Measurements from ENCODE around the gene NUP85. TPM values are rescaled to one million over a fixed set of nuclear protein-coding genes. Genes with fewer than 3 reads are reported as not detected.
"Not testable (repeated sequence)": the region's sequence is repeated elsewhere in the genome, so short reads cannot be mapped to it uniquely, and the experiment has no call there.

Gene NUP85, protein sequence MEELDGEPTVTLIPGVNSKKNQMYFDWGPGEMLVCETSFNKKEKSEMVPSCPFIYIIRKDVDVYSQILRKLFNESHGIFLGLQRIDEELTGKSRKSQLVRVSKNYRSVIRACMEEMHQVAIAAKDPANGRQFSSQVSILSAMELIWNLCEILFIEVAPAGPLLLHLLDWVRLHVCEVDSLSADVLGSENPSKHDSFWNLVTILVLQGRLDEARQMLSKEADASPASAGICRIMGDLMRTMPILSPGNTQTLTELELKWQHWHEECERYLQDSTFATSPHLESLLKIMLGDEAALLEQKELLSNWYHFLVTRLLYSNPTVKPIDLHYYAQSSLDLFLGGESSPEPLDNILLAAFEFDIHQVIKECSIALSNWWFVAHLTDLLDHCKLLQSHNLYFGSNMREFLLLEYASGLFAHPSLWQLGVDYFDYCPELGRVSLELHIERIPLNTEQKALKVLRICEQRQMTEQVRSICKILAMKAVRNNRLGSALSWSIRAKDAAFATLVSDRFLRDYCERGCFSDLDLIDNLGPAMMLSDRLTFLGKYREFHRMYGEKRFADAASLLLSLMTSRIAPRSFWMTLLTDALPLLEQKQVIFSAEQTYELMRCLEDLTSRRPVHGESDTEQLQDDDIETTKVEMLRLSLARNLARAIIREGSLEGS
- total RNA-seq (2012; rRNA removed) = 35.0 and 40.2 TPM in 2 replicates

DNA sequence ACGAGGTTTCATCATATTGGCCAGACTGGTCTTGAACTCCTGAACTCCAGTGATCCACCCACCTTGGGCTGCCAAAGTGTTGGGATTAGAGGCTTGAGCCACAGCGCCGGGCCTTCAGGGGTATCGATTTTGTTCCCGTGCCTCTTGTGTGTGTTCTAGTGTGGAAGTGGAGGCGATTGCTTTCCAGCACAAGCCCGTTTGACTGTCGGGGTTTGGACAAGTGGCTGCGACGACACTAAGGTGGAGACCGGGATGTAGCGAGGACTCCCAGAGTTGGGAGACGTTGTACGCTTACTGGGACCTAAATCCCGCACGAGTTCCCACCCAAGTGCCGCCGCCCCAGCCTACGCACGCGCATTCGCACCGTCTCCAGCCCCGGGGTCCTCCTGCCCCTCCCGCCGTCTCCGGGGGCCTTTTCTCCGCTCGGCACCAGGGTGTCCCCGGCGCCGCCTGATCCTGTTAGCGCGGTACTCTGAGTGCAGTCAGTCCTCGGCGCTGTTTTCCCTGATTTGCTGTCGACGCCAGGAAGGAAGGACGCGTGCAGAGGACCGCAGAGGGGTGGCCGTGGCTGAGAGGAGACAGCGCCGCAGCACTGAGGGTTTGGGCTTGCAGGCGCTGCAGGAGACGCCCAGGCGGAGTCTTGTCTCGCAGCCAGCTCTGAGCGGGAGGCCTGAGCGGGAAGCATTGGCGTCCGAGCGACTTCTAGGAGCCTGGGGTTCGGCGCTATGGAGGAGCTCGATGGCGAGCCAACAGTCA, at the start of gene NUP85:
NUP85 (plus strand) TSS at position 643 of the 756 bp plus-strand sequence; CDS start at position 726, 83 bp downstream.
- Histone ChIP-seq H3K36me3 (ENCODE audit: insufficient read depth, low read length) (peaks cover 12% of the 10 kb centered on the region), H3K4me1 (ENCODE audit: control insufficient read depth, insufficient read depth, low read length) (peaks cover 8% of the 10 kb centered on the region), H3K9me3 (replicated peaks; ENCODE audit: low read length) (no peaks in the 10 kb centered on the region), H3K27me3 (ENCODE audit: control insufficient read depth, insufficient read depth, low read length) (no peaks in the 10 kb centered on the region), H3K4me2 (ENCODE audit: low read length) (peak within 1 kb of the TSS; percentile 87), H3K9ac (ENCODE audit: low read depth, low read length) (peak within 1 kb of the TSS; percentile 97), H3K4me3 (ENCODE audit: low read length) (peak within 1 kb of the TSS; percentile 92)

DNA sequence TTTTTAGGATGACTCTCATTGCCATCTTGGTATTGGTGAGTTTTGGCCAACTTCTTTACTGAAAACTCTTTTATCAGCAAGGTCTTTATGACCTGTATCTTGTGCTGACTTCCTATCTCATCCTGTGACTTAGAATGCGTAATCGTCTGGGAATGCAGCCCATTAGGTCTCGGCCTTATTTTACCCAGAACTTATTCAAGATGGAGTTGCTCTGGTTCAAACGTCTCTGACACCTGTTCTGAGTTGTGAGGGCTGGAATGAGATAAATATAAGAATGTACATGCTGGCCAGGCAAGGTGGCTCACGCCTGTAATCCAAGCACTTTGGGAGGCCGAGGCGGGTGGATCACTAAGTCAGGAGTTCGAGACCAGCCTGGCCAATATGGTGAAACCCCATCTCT, 47.0 kb upstream of the NUP85 start:
- not testable (repeated sequence) for H3K4me2 ChIP-seq (ENCODE audit: low read length); H3K27me3 ChIP-seq (ENCODE audit: control insufficient read depth, insufficient read depth, low read length); H3K4me3 ChIP-seq (ENCODE audit: low read length); H3K9me3 ChIP-seq (replicated peaks; ENCODE audit: low read length); H3K9ac ChIP-seq (ENCODE audit: low read depth, low read length); H3K36me3 ChIP-seq (ENCODE audit: insufficient read depth, low read length)
- peaks cover 20% of the 10 kb centered on the region for H3K4me1 ChIP-seq (ENCODE audit: control insufficient read depth, insufficient read depth, low read length)

DNA sequence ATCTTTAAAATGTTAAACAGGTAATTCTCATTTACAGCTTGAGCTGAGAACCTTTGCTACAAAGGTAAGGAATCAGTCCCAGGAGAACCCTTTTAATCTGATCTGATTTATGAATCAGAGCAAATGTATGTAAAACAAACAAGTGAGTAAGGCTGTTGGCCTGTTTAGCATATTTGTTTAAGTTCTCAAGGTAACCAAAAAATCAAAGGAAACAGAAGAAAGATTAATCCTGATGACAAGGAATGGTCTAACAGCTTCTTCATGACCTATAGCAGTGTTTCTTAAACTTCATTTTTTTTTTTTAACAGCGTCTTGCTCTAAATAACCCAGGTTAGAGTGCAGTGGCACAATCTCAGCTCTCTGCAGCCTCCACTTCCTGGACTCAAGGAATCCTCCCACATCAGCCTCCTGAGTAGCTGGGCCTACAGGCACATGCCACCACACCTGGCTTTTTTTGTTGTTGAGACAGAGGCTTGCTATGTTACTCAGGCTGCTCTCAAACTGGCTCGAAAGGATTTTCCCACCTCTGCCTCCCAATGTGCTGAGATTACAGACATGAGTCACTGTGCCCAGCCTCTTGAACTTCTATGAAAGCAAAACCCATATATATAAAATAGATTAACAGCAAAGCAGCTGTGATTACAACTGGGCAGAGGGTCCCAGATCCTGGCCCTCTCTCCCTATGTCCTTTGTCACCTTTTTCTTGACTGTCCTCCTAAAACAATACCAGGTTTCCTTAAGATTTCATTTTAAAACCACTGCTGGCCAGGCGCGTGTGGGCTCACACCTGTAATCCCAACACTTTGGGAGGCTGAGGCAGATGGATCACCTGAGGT, 46.1 kb upstream of the NUP85 start:
- Histone ChIP-seq H3K4me3 (ENCODE audit: low read length) (no peak overlapping the region), H3K36me3 (ENCODE audit: insufficient read depth, low read length) (peaks cover 7% of the 10 kb centered on the region), H3K4me1 (ENCODE audit: control insufficient read depth, insufficient read depth, low read length) (peaks cover 20% of the 10 kb centered on the region), H3K9ac (ENCODE audit: low read depth, low read length) (no peak overlapping the region), H3K4me2 (ENCODE audit: low read length) (no peak overlapping the region), H3K27me3 (ENCODE audit: control insufficient read depth, insufficient read depth, low read length) (no peaks in the 10 kb centered on the region), H3K9me3 (replicated peaks; ENCODE audit: low read length) (no peaks in the 10 kb centered on the region)

DNA sequence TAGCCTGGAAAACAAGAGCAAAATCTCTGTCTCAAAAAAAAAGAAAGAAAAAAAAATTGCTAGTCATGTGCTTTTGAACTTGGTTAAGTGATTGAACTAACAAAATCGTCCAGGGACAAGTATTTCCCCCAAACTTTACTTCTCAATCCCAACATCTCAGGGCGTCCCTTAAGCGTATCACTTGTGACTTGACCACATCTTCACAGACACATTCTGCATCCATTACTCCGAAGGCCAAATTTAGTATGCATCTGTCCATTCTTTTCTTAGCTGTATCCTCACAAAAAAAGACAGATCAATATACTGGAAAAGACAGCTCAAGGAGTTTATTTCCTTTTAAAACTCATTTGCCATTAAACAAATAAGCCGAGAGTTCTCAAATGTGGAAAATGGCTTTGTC, 45.3 kb upstream of the NUP85 start:
- no peaks in the 10 kb centered on the region for H3K9me3 ChIP-seq (replicated peaks; ENCODE audit: low read length)
- H3K27me3 ChIP-seq (ENCODE audit: control insufficient read depth, insufficient read depth, low read length) = no peaks in the 10 kb centered on the region
- no peak overlapping the region for H3K9ac ChIP-seq (ENCODE audit: low read depth, low read length)
- H3K4me3 ChIP-seq (ENCODE audit: low read length) = no peak overlapping the region
- peaks cover 7% of the 10 kb centered on the region for H3K36me3 ChIP-seq (ENCODE audit: insufficient read depth, low read length)
- peaks cover 14% of the 10 kb centered on the region for H3K4me1 ChIP-seq (ENCODE audit: control insufficient read depth, insufficient read depth, low read length)
- H3K4me2 ChIP-seq (ENCODE audit: low read length) = no peak overlapping the region

DNA sequence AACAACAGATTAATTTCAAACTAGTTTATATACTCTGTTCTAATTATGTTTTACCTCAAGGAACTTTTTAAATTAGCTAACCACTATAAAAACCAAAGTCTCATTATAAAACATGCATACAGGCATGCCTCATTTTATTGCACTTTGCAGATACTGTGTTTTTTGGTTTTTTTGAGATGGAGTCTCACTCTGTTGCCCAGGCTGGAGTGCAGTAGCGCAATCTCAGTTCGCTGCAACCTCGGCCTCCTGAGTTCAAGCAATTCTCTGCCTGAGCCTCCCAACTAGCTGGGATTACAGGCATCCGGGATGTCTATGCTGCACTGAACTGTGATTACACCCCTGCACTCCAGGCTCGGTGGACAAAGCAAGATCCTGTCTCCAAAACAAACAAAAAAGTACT, 42.4 kb upstream of the NUP85 start:
- Histone ChIP-seq H3K36me3 (ENCODE audit: insufficient read depth, low read length) (peaks cover 25% of the 10 kb centered on the region), H3K4me1 (ENCODE audit: control insufficient read depth, insufficient read depth, low read length) (peaks cover 12% of the 10 kb centered on the region), H3K9ac (ENCODE audit: low read depth, low read length) (no peak overlapping the region), H3K4me3 (ENCODE audit: low read length) (no peak overlapping the region), H3K27me3 (ENCODE audit: control insufficient read depth, insufficient read depth, low read length) (no peaks in the 10 kb centered on the region), H3K4me2 (ENCODE audit: low read length) (no peak overlapping the region), H3K9me3 (replicated peaks; ENCODE audit: low read length) (no peaks in the 10 kb centered on the region)

DNA sequence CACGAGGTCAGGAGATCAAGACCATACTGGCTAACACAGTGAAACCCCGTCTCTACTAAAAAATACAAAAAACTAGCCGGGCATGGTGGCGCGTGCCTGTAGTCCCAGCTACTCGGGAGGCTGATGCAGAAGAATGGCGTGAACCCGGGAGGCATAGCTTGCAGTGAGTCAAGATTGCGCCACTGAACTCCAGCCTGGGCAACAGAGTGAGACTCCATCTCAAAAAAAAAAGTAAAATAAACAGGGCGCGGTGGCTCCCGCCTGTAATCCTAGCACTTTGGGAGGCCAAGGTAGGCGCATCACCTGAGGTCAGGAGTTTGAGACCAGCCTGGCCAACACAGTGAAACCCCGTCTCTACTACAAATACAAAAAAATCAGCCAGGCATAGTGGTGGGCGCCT, 40.9 kb upstream of the NUP85 start:
- not testable (repeated sequence) for H3K9me3 ChIP-seq (replicated peaks; ENCODE audit: low read length); H3K4me1 ChIP-seq (ENCODE audit: control insufficient read depth, insufficient read depth, low read length); H3K4me2 ChIP-seq (ENCODE audit: low read length); H3K4me3 ChIP-seq (ENCODE audit: low read length); H3K9ac ChIP-seq (ENCODE audit: low read depth, low read length); H3K27me3 ChIP-seq (ENCODE audit: control insufficient read depth, insufficient read depth, low read length)
- peaks cover 25% of the 10 kb centered on the region for H3K36me3 ChIP-seq (ENCODE audit: insufficient read depth, low read length)

DNA sequence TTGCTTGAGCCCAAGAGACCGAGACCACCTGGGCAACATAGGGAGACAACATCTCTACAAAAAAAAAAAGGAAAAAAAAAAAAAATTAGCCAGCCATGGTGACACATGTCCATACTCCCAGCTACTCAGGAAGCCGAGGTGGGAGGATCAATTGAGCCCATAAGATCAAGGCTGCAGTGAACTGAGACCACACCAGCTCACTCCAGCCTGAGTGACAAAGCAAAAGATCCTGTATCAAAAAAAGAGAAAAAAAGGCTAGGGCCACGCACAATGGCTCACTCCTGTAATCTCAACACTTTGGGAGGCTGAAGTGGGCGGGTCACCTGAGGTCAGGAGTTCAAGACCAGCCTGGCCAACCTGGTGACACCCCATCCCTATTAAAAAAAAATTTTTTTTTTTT, 36.5 kb upstream of the NUP85 start:
- Histone ChIP-seq H3K9me3 (replicated peaks; ENCODE audit: low read length) (no peaks in the 10 kb centered on the region), H3K9ac (ENCODE audit: low read depth, low read length) (no peak overlapping the region), H3K27me3 (ENCODE audit: control insufficient read depth, insufficient read depth, low read length) (no peaks in the 10 kb centered on the region), H3K4me1 (ENCODE audit: control insufficient read depth, insufficient read depth, low read length) (no peaks in the 10 kb centered on the region), H3K4me2 (ENCODE audit: low read length) (no peak overlapping the region), H3K36me3 (ENCODE audit: insufficient read depth, low read length) (peaks cover 46% of the 10 kb centered on the region), H3K4me3 (ENCODE audit: low read length) (no peak overlapping the region)

DNA sequence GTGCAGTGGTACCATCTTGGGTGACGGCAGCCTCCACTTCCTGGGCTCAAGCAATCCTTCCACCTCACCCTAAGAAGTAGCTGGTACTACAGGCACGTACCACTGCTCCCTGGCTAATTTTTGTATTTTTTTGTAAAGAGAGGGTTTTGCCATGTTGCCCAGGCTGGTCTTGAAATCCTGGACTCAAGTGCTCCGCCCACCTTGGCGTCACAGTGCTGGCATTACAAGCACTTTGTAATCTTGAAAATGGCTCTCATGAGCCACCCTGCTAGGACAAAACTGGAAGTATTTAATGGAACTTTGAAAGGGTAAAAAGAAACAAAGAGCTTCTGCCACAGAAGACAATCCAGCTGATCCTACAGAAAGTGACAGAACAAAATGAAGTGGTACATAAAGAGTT, 32.0 kb upstream of the NUP85 start:
- no peak overlapping the region for H3K9ac ChIP-seq (ENCODE audit: low read depth, low read length)
- peaks cover 44% of the 10 kb centered on the region for H3K36me3 ChIP-seq (ENCODE audit: insufficient read depth, low read length)
- no peak overlapping the region for H3K4me3 ChIP-seq (ENCODE audit: low read length)
- no peaks in the 10 kb centered on the region for H3K27me3 ChIP-seq (ENCODE audit: control insufficient read depth, insufficient read depth, low read length)
- no peak overlapping the region for H3K4me2 ChIP-seq (ENCODE audit: low read length)
- no peaks in the 10 kb centered on the region for H3K4me1 ChIP-seq (ENCODE audit: control insufficient read depth, insufficient read depth, low read length)
- H3K9me3 ChIP-seq (replicated peaks; ENCODE audit: low read length) = no peaks in the 10 kb centered on the region

DNA sequence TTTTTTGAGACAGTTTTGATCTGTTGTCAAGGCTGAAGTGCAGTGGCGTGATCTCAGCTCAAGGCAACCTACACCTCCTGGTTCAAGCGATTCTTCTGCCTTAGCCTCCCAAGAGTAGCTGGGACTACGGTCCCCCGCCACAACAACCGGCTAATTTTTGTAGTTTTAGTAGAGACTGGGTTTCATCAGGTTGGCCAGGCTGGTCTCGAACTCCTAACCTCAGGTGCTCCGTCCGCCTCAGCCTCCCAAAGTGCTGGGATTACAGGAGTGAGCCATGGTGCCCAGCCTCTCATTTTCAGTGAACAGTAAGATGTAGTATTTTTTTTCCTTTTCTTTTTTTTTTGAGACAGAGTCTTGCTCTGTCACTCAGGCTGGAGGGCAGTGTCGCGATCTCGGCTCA, 30.5 kb upstream of the NUP85 start:
- peaks cover 2% of the 10 kb centered on the region for H3K4me1 ChIP-seq (ENCODE audit: control insufficient read depth, insufficient read depth, low read length)
- H3K4me2 ChIP-seq (ENCODE audit: low read length) = no peak overlapping the region
- peaks cover 53% of the 10 kb centered on the region for H3K36me3 ChIP-seq (ENCODE audit: insufficient read depth, low read length)
- H3K4me3 ChIP-seq (ENCODE audit: low read length) = no peak overlapping the region
- H3K27me3 ChIP-seq (ENCODE audit: control insufficient read depth, insufficient read depth, low read length) = no peaks in the 10 kb centered on the region
- H3K9me3 ChIP-seq (replicated peaks; ENCODE audit: low read length) = no peaks in the 10 kb centered on the region
- H3K9ac ChIP-seq (ENCODE audit: low read depth, low read length) = no peak overlapping the region

DNA sequence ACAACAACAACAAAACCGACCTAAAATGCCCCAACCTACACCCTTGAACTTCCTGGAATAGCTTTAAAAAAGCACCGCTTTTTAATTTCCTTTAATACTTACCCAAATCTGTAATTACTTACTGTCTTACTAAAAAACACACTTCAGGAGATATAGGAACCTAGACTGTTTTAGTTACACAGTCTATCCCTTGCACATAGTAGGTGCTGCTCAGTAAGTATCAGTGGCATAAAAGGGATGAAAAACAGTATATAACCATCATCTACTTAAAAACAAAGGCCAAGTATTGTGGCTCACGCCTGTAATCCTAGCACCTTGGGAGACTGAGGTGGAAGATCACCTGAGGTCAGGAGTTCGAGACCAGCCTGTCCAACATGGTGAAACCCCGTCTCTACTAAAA, 28.9 kb upstream of the NUP85 start:
- no peaks in the 10 kb centered on the region for H3K27me3 ChIP-seq (ENCODE audit: control insufficient read depth, insufficient read depth, low read length)
- H3K9me3 ChIP-seq (replicated peaks; ENCODE audit: low read length) = no peaks in the 10 kb centered on the region
- no peak overlapping the region for H3K4me3 ChIP-seq (ENCODE audit: low read length)
- no peak overlapping the region for H3K4me2 ChIP-seq (ENCODE audit: low read length)
- H3K36me3 ChIP-seq (ENCODE audit: insufficient read depth, low read length) = peaks cover 48% of the 10 kb centered on the region
- H3K9ac ChIP-seq (ENCODE audit: low read depth, low read length) = no peak overlapping the region
- H3K4me1 ChIP-seq (ENCODE audit: control insufficient read depth, insufficient read depth, low read length) = peaks cover 2% of the 10 kb centered on the region

DNA sequence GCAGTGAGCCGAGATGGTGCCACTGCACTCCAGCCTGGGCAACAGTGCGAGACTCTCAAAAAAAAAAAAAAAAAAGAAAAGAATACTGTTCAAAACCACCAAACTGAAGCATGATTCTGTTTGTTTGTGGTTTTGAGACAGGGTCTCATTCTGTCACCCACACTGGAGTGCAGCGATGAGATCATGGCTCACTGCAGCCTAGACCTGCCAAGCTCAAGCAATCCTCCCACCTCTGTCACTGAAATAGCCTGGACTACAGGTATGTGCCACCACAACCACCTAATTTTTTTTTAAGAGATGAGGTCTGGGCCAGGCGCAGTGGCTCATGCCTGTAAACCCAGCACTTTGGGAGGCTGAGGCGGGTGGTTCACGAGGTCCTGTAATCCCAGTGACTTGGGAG, 27.0 kb upstream of the NUP85 start:
- H3K4me1 ChIP-seq (ENCODE audit: control insufficient read depth, insufficient read depth, low read length) = peaks cover 6% of the 10 kb centered on the region
- no peaks in the 10 kb centered on the region for H3K27me3 ChIP-seq (ENCODE audit: control insufficient read depth, insufficient read depth, low read length)
- peaks cover 34% of the 10 kb centered on the region for H3K36me3 ChIP-seq (ENCODE audit: insufficient read depth, low read length)
- no peak overlapping the region for H3K9ac ChIP-seq (ENCODE audit: low read depth, low read length)
- H3K4me2 ChIP-seq (ENCODE audit: low read length) = no peak overlapping the region
- H3K9me3 ChIP-seq (replicated peaks; ENCODE audit: low read length) = no peaks in the 10 kb centered on the region
- no peak overlapping the region for H3K4me3 ChIP-seq (ENCODE audit: low read length)

Data from skeletal muscle satellite cell (primary cell).